H9 (cell line): Measurements from ENCODE around the gene THEM4. TPM values are rescaled to one million over a fixed set of nuclear protein-coding genes. Genes with fewer than 3 reads are reported as not detected.

ENCODE experiments used
- DNase-seq: peaks from one replicate; pipeline ENCODE4 v3.0.0-alpha.2; 2017
- H2AFZ ChIP-seq: one replicate; pipeline ENCODE4 v1.6.1; 2013; ENCODE audit warnings: mild to moderate bottlenecking, low read length, control low read depth, moderate library complexity
- H2AK5ac ChIP-seq: 2 replicates; pipeline ENCODE4 v1.6.1; 2013; ENCODE audit warnings: low read length, control low read depth, mixed read lengths; ENCODE audit not compliant: insufficient read length
- H2BK120ac ChIP-seq: one replicate; pipeline ENCODE4 v1.6.1; 2013; ENCODE audit warnings: low read depth, mild to moderate bottlenecking, low read length, control low read depth, inconsistent platforms; ENCODE audit not compliant: poor library complexity, severe bottlenecking
- H2BK12ac ChIP-seq: 2 replicates; pipeline ENCODE4 v1.6.1; 2013; ENCODE audit warnings: low read length, control low read depth, mixed read lengths, low read depth; ENCODE audit not compliant: insufficient read length
- H2BK15ac ChIP-seq: 2 replicates; pipeline ENCODE4 v1.6.1; 2013; ENCODE audit warnings: low read depth, low read length, control low read depth
- H2BK20ac ChIP-seq: one replicate; pipeline ENCODE4 v1.6.1; 2013; ENCODE audit warnings: low read depth, mild to moderate bottlenecking, low read length, control low read depth, inconsistent platforms; ENCODE audit not compliant: poor library complexity, severe bottlenecking
- H2BK5ac ChIP-seq: 2 replicates; pipeline ENCODE4 v1.6.1; 2013; ENCODE audit warnings: low read length, control low read depth, mixed read lengths; ENCODE audit not compliant: insufficient read length
- H3K14ac ChIP-seq: 2 replicates; pipeline ENCODE4 v1.6.1; 2013; ENCODE audit warnings: low read length, control low read depth; ENCODE audit not compliant: insufficient read depth
- H3K18ac ChIP-seq: 2 replicates; pipeline ENCODE4 v1.6.1; 2013; ENCODE audit warnings: low read depth, mild to moderate bottlenecking, mixed read lengths, low read length, control low read depth; ENCODE audit not compliant: insufficient read length
- H3K23ac ChIP-seq: 2 replicates; pipeline ENCODE4 v1.6.1; 2013; ENCODE audit warnings: low read length, control low read depth, mixed read lengths, low read depth; ENCODE audit not compliant: insufficient read length
- H3K23me2 ChIP-seq: 2 replicates; pipeline ENCODE4 v1.6.1; 2013; ENCODE audit warnings: low read depth, mild to moderate bottlenecking, mixed read lengths, low read length, control low read depth; ENCODE audit not compliant: insufficient read length, poor library complexity, severe bottlenecking
- H3K27ac ChIP-seq: 2 replicates; pipeline ENCODE4 v1.5.1; 2013; ENCODE audit warnings: low read length, control low read depth, mixed read lengths, low read depth; ENCODE audit not compliant: insufficient read length
- H3K27me3 ChIP-seq: 2 replicates; pipeline ENCODE4 v1.6.1; 2013; ENCODE audit warnings: low read length, control low read depth, inconsistent platforms; ENCODE audit not compliant: insufficient read depth
- H3K4ac ChIP-seq: 2 replicates; pipeline ENCODE4 v1.6.1; 2013; ENCODE audit warnings: low read depth, mild to moderate bottlenecking, control low read depth, inconsistent platforms, low read length, moderate library complexity
- H3K4me1 ChIP-seq: 2 replicates; pipeline ENCODE4 v1.6.1; 2013; ENCODE audit warnings: low read length, control low read depth, inconsistent platforms; ENCODE audit not compliant: insufficient read depth
- H3K4me2 ChIP-seq: 2 replicates; pipeline ENCODE4 v1.6.1; 2013; ENCODE audit warnings: low read length, control low read depth, mixed read lengths; ENCODE audit not compliant: insufficient read length, insufficient read depth
- H3K56ac ChIP-seq: 2 replicates; pipeline ENCODE4 v1.6.1; 2013; ENCODE audit warnings: low read depth, mild to moderate bottlenecking, mixed read lengths, low read length, control low read depth; ENCODE audit not compliant: insufficient read length
- H3K79me1 ChIP-seq: 2 replicates; pipeline ENCODE4 v1.6.1; 2013; ENCODE audit warnings: low read depth, mild to moderate bottlenecking, moderate library complexity, low read length, control low read depth, inconsistent platforms; ENCODE audit not compliant: insufficient read depth, poor library complexity, severe bottlenecking
- H3K79me2 ChIP-seq: 2 replicates; pipeline ENCODE4 v1.6.1; 2013; ENCODE audit warnings: low read length, control low read depth, inconsistent platforms; ENCODE audit not compliant: insufficient read depth
- H3K9ac ChIP-seq: 2 replicates; pipeline ENCODE4 v1.6.1; 2013; ENCODE audit warnings: low read length, control low read depth, mixed read lengths; ENCODE audit not compliant: insufficient read length; ENCODE audit errors: extremely low read depth
- H3K9me3 ChIP-seq: one replicate; pipeline ENCODE4 v1.6.1; 2013; ENCODE audit warnings: low read depth, low read length, inconsistent platforms; ENCODE audit not compliant: control insufficient read depth
- H3T11ph ChIP-seq: one replicate; pipeline ENCODE4 v1.6.1; 2013; ENCODE audit warnings: mild to moderate bottlenecking, low read length, control low read depth, inconsistent platforms
- H4K20me1 ChIP-seq: one replicate; pipeline ENCODE4 v1.6.1; 2013; ENCODE audit not compliant: control insufficient read depth, insufficient read length, insufficient read depth
- H4K5ac ChIP-seq: 2 replicates; pipeline ENCODE4 v1.6.1; 2013; ENCODE audit warnings: low read depth, mild to moderate bottlenecking, mixed read lengths, low read length, control low read depth; ENCODE audit not compliant: insufficient read length
- H4K8ac ChIP-seq: replicated peaks from 2 replicates; pipeline ENCODE4 v1.6.1; 2013; ENCODE audit warnings: low read length, control low read depth, mixed read lengths, low read depth; ENCODE audit not compliant: insufficient read length
- H4K91ac ChIP-seq: 2 replicates; pipeline ENCODE4 v1.6.1; 2013; ENCODE audit warnings: low read depth, mild to moderate bottlenecking, moderate library complexity, mixed read lengths, low read length, control low read depth; ENCODE audit not compliant: insufficient read length
- H3K27ac Mint-ChIP-seq, 3 experiments: 2 replicates in 2 of 3; 3 replicates in 1 of 3; pipeline ENCODE4 v1.8.0; 2020 to 2021; ENCODE audit warnings: mixed read lengths in 3 of 3, mild to moderate bottlenecking in 1 of 3, moderate library complexity in 1 of 3
- H3K27me3 Mint-ChIP-seq: 2 replicates; pipeline ENCODE4 v1.8.0; 2021; ENCODE audit warnings: low read depth, mild to moderate bottlenecking, moderate library complexity, mixed read lengths
- H3K36me3 Mint-ChIP-seq, 3 experiments: 2 replicates in 2 of 3; 3 replicates in 1 of 3; pipeline ENCODE4 v1.8.0; 2020 to 2021; ENCODE audit warnings: low read depth in 3 of 3, mixed read lengths in 3 of 3; ENCODE audit not compliant: insufficient read depth in 1 of 3
- H3K4me1 Mint-ChIP-seq, 2 experiments: 2 replicates each; pipeline ENCODE4 v1.8.0; 2020; ENCODE audit warnings: mixed read lengths in 2 of 2
- H3K4me3 Mint-ChIP-seq, 2 experiments: 2 replicates in 1 of 2; 3 replicates in 1 of 2; pipeline ENCODE4 v1.8.0; 2020 to 2021; ENCODE audit warnings: mild to moderate bottlenecking in 2 of 2, mixed read lengths in 2 of 2, moderate library complexity in 1 of 2
- H3K9me3 Mint-ChIP-seq, 2 experiments: 2 replicates in 1 of 2; 3 replicates in 1 of 2; pipeline ENCODE4 v1.8.0; 2020; ENCODE audit warnings: mild to moderate bottlenecking in 2 of 2, mixed read lengths in 2 of 2, moderate library complexity in 1 of 2
- CTCF ChIP-seq: fragments of 200-600 bp; sonication (generic); conservative IDR thresholded peaks from 3 replicates; pipeline ENCODE4 v1.8.0; 2021; ENCODE audit warnings: antibody characterized with exemption, mild to moderate bottlenecking
- WGBS: extraction: QIAGEN DNeasy Blood & Tissue Kit; methylation state at CpG from one replicate; pipeline ENCODE4 v1.1.7; 2013; ENCODE audit warnings: missing lambda C conversion rate, low lambda C conversion rate, mixed read lengths; ENCODE audit not compliant: insufficient read length; ENCODE audit errors: extremely low coverage; 5-methylcytosine and 5-hydroxymethylcytosine counted together
- total RNA-seq: library from RNA; stranded (reverse); gene quantifications from 2 replicates; pipeline ENCODE4 v1.2.1, GENCODE V29; 2021

THEM4 gene
- total RNA-seq, 1 experiment from 2014 or later = 10.5 TPM

GRCh38 chr1:151944857-151945575 is 35.7 kb upstream of the THEM4 start:
- Mint-ChIP-seq H3K36me3 (no peaks in the 10 kb centered on the region; a peak in 1 of 7 replicates), H3K27me3 (no peaks in the 10 kb centered on the region; the same call in 1 of the 2 replicates), H3K27ac (0 out of 7 replicates have a peak overlapping the region, but pooled peaks of 1 of the 3 experiments have one; percentile 89), H3K4me3 (no peak overlapping the region), H3K9me3 (no peaks in the 10 kb centered on the region), H3K4me1 (peaks cover 9 to 19% of the 10 kb centered on the region in 2 experiments)
- Histone ChIP-seq H3T11ph (no peak overlapping the region), H3K9me3 (no peaks in the 10 kb centered on the region), H2BK5ac (no peak overlapping the region), H2BK15ac (no peak overlapping the region), H2BK12ac (peak overlapping the region; percentile 88), H3K79me2 (no peaks in the 10 kb centered on the region), H3K27ac (no peak overlapping the region), H3K4ac (no peak overlapping the region), H2AFZ (no peak overlapping the region), H3K56ac (no peak overlapping the region), H2AK5ac (peak overlapping the region; percentile 51), H3K79me1 (no peaks in the 10 kb centered on the region), H3K27me3 (no peaks in the 10 kb centered on the region), H2BK120ac (peak overlapping the region; percentile 8), H4K20me1 (no peaks in the 10 kb centered on the region), H3K4me2 (no peak overlapping the region), H3K14ac (peak overlapping the region; percentile 75), H3K4me1 (no peaks in the 10 kb centered on the region; the same call in 1 of the 2 replicates), H3K23ac (no peak overlapping the region), H4K8ac (peak overlapping the region; percentile 45), H3K18ac (peak overlapping the region; percentile 75), H4K5ac (no peak overlapping the region), H2BK20ac (no peak overlapping the region), H3K9ac (no peak overlapping the region), H4K91ac (peak overlapping the region; percentile 74), H3K23me2 (no peaks in the 10 kb centered on the region)
- no peak for TF ChIP-seq CTCF
- WGBS = no CpG with 5 or more reads among the region's 3 CpGs
- DNase-seq = no peak
